HG03060 (cell line): ENCODE measurements around the gene EIPR1.
"Not testable (repeated sequence)": the region's sequence is repeated elsewhere in the genome, so short reads cannot be mapped to it uniquely, and the experiment has no call there.

Source experiments
- ATAC-seq: cut with Tn5 transposase; IDR thresholded peaks from one replicate; pipeline ENCODE4 v1.9.1; 2021; ENCODE audit warnings: low read depth, moderate number of reproducible peaks; ENCODE audit not compliant: unreplicated experiment

The EIPR1 gene

GRCh38 chr2:3202926-3203325 is 174.7 kb downstream of the EIPR1 start:
- no peak for ATAC-seq

GRCh38 chr2:3201281-3201680 is 176.3 kb downstream of the EIPR1 start:
- ATAC-seq, result no peak

GRCh38 chr2:3200420-3200939 is 177.1 kb downstream of the EIPR1 start:
- no peak for ATAC-seq

GRCh38 chr2:3199627-3200345 is 177.8 kb downstream of the EIPR1 start:
- no peak for ATAC-seq

- not testable (repeated sequence) for ATAC-seq
Observed at GRCh38 chr2:3198671-3199192, 178.9 kb downstream of the EIPR1 start.

GRCh38 chr2:3198119-3198518 is 179.5 kb downstream of the EIPR1 start:
- ATAC-seq, result no peak

GRCh38 chr2:3197308-3197707 is 180.3 kb downstream of the EIPR1 start:
- ATAC-seq, result no peak

- ATAC-seq, result no peak
Observed at GRCh38 chr2:3196716-3197115, 180.9 kb downstream of the EIPR1 start.

- ATAC-seq, result no peak
Observed at GRCh38 chr2:3195641-3196476, 181.8 kb downstream of the EIPR1 start.

GRCh38 chr2:3194828-3195227 is 182.8 kb downstream of the EIPR1 start:
- ATAC-seq, result no peak

GRCh38 chr2:3193443-3194330 is 183.9 kb downstream of the EIPR1 start:
- ATAC-seq, result no peak

- ATAC-seq, result no peak
Observed at GRCh38 chr2:3192920-3193319, 184.7 kb downstream of the EIPR1 start.

- no peak for ATAC-seq
Observed at GRCh38 chr2:3192281-3192818, 185.3 kb downstream of the EIPR1 start.

GRCh38 chr2:3189961-3190360 is 187.7 kb downstream of the EIPR1 start:
- ATAC-seq, result no peak

GRCh38 chr2:3189076-3189591 is 188.5 kb downstream of the EIPR1 start:
- ATAC-seq, result no peak

- ATAC-seq, result no peak
Observed at GRCh38 chr2:3188405-3188946, 189.1 kb downstream of the EIPR1 start.

GRCh38 chr2:3187467-3187866 is 190.2 kb downstream of the EIPR1 start:
- no peak for ATAC-seq

- ATAC-seq, result no peak
Observed at GRCh38 chr2:3186766-3187165, 190.9 kb downstream of the EIPR1 start.

- ATAC-seq, result no peak
Observed at GRCh38 chr2:3185910-3186309, 191.7 kb downstream of the EIPR1 start.

GRCh38 chr2:3185256-3185655 is 192.4 kb downstream of the EIPR1 start:
- ATAC-seq, result no peak
